Endodermal cell (in vitro differentiated cells): Measurements from ENCODE around the gene CRYBB2. TPM values are rescaled to one million over a fixed set of nuclear protein-coding genes. Genes with fewer than 3 reads are reported as not detected.

Experiments used
- DNase-seq: peaks from one replicate; pipeline ENCODE4 v3.0.0-alpha.2; 2017
- H3K27ac ChIP-seq: 2 replicates; pipeline ENCODE4 v1.5.1; 2013; ENCODE audit warnings: mild to moderate bottlenecking, low read depth, low read length, moderate library complexity
- H3K27me3 ChIP-seq: 2 replicates; pipeline ENCODE4 v1.6.1; 2013; ENCODE audit warnings: mild to moderate bottlenecking, low read length, moderate library complexity; ENCODE audit not compliant: insufficient read depth, control insufficient read depth, poor library complexity, severe bottlenecking
- H3K36me3 ChIP-seq: 2 replicates; pipeline ENCODE4 v1.7.0; 2013; ENCODE audit warnings: mild to moderate bottlenecking, low read length, moderate library complexity; ENCODE audit not compliant: control insufficient read depth, insufficient read depth
- H3K4me1 ChIP-seq: one replicate; pipeline ENCODE4 v1.7.0; 2013; ENCODE audit warnings: low read length; ENCODE audit not compliant: control insufficient read depth, insufficient read depth
- H3K4me3 ChIP-seq: 2 replicates; pipeline ENCODE4 v1.5.1; 2013; ENCODE audit warnings: mild to moderate bottlenecking, low read length, moderate library complexity
- H3K9ac ChIP-seq: 2 replicates; pipeline ENCODE4 v1.6.1; 2013; ENCODE audit warnings: mild to moderate bottlenecking, low read length, moderate library complexity; ENCODE audit not compliant: poor library complexity, severe bottlenecking; ENCODE audit errors: extremely low read depth
- H3K9me3 ChIP-seq: 2 replicates; pipeline ENCODE4 v1.6.1; 2013; ENCODE audit warnings: mild to moderate bottlenecking, low read length, moderate library complexity; ENCODE audit not compliant: control insufficient read depth
- H3K27ac Mint-ChIP-seq: 2 replicates; pipeline ENCODE4 v1.8.0; 2020; ENCODE audit warnings: mixed read lengths
- H3K27me3 Mint-ChIP-seq: 2 replicates; pipeline ENCODE4 v1.8.0; 2021; ENCODE audit warnings: mild to moderate bottlenecking, mixed read lengths; ENCODE audit not compliant: insufficient read depth
- H3K36me3 Mint-ChIP-seq: 2 replicates; pipeline ENCODE4 v1.8.0; 2020; ENCODE audit warnings: low read depth, mixed read lengths
- H3K4me1 Mint-ChIP-seq: 2 replicates; pipeline ENCODE4 v1.8.0; 2020; ENCODE audit warnings: mixed read lengths
- H3K4me3 Mint-ChIP-seq: 2 replicates; pipeline ENCODE4 v1.8.0; 2020; ENCODE audit warnings: mild to moderate bottlenecking, moderate library complexity, mixed read lengths
- H3K9me3 Mint-ChIP-seq: 2 replicates; pipeline ENCODE4 v1.8.0; 2020; ENCODE audit warnings: mild to moderate bottlenecking, mixed read lengths
- CTCF ChIP-seq: fragments of 200-600 bp; sonication (generic); conservative IDR thresholded peaks from 2 replicates; pipeline ENCODE4 v1.5.0; 2021; ENCODE audit warnings: antibody characterized with exemption, mild to moderate bottlenecking
- WGBS, 2 experiments: methylation state at CpG; one replicate each; pipeline versions ENCODE4 v1.1.5 to v1.1.7; 2013; ENCODE audit warnings: missing lambda C conversion rate in 2 of 2, mixed read lengths in 1 of 2; ENCODE audit not compliant: insufficient coverage in 1 of 2, insufficient read length in 1 of 2; 5-methylcytosine and 5-hydroxymethylcytosine counted together
- total RNA-seq, 2 donors: library from RNA; stranded (reverse); fragmentation: NEBNext Ultra II Directional in 1 of 2; extraction: Animal tissue kit (Norgen Biotek cat#: 25700) in 1 of 2; gene quantifications; 2 replicates in 1 of 2; 3 replicates in 1 of 2; pipeline ENCODE4 v1.2.1, GENCODE V29; 2021

Gene CRYBB2
- total RNA-seq, 2 donors from 2014 or later, result not detected

GRCh38 chr22:25193130-25193529 lies 26.3 kb upstream of the CRYBB2 start:
- Histone ChIP-seq H3K9me3 (no peaks in the 10 kb centered on the region), H3K4me3 (no peak overlapping the region), H3K36me3 (peaks cover 35% of the 10 kb centered on the region), H3K27ac (no peak overlapping the region), H3K27me3 (no peaks in the 10 kb centered on the region), H3K9ac (no peak overlapping the region), H3K4me1 (no peaks in the 10 kb centered on the region)
- 43 to 54% methylated on average over 3 to 4 of the region's 4 CpGs for WGBS, 2 experiments
- Mint-ChIP-seq H3K9me3 (peaks cover 4% of the 10 kb centered on the region), H3K27ac (no peak overlapping the region), H3K36me3 (peaks cover 52% of the 10 kb centered on the region), H3K4me3 (no peak overlapping the region), H3K4me1 (no peaks in the 10 kb centered on the region), H3K27me3 (no peaks in the 10 kb centered on the region)
- TF ChIP-seq CTCF, result no peak
- no peak for DNase-seq

GRCh38 chr22:25193548-25193947 lies 25.9 kb upstream of the CRYBB2 start:
- Histone ChIP-seq H3K4me3 (no peak overlapping the region), H3K4me1 (no peaks in the 10 kb centered on the region), H3K9ac (no peak overlapping the region), H3K27ac (no peak overlapping the region), H3K36me3 (peaks cover 35% of the 10 kb centered on the region), H3K9me3 (no peaks in the 10 kb centered on the region), H3K27me3 (no peaks in the 10 kb centered on the region)
- H3K4me1 Mint-ChIP-seq, result no peaks in the 10 kb centered on the region
- 83 to 88% methylated on average over 2 to 3 of the region's 3 CpGs for whole genome bisulfite sequencing, 2 experiments
- H3K4me3 Mint-ChIP-seq, result no peak overlapping the region
- H3K36me3 Mint-ChIP-seq, result peaks cover 50% of the 10 kb centered on the region
- DNase-seq, result peak; percentile 83
- H3K27ac Mint-ChIP-seq, result no peak overlapping the region
- H3K27me3 Mint-ChIP-seq, result no peaks in the 10 kb centered on the region
- no peak for TF ChIP-seq CTCF
- peaks cover 4% of the 10 kb centered on the region for H3K9me3 Mint-ChIP-seq

DNA sequence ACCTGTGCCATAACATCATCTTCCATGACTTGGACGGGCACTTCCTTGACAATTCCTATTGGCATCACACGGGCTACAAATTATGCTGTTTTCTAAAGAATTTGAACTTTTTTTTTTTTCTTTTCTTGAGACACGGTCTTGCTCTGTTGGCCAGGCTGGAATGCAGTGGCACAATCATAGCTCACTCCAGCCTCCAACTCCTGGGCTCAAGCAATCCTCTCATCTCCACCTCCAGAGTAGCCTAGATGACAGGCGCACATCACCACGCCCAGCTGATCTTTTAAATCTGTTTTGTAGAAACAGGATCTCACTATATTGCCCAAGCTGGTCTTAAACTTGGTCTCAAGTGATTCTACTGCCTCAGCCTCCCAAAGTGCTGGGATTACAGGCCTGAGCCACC lies 23.1 kb upstream of the CRYBB2 start:
- no peaks in the 10 kb centered on the region for H3K27me3 ChIP-seq
- H3K9me3 Mint-ChIP-seq, result no peaks in the 10 kb centered on the region
- H3K27ac Mint-ChIP-seq, result no peak overlapping the region
- DNase-seq, result no peak
- H3K36me3 Mint-ChIP-seq, result peaks cover 28% of the 10 kb centered on the region
- WGBS, 2 experiments, result 82 to 93% methylated on average over 5 of the region's 5 CpGs
- H3K4me3 ChIP-seq, result no peak overlapping the region
- no peak for TF ChIP-seq CTCF
- H3K27ac ChIP-seq, result no peak overlapping the region
- H3K36me3 ChIP-seq, result peaks cover 29% of the 10 kb centered on the region
- H3K9ac ChIP-seq, result no peak overlapping the region
- no peaks in the 10 kb centered on the region for H3K27me3 Mint-ChIP-seq
- H3K4me3 Mint-ChIP-seq, result no peak overlapping the region
- H3K4me1 Mint-ChIP-seq, result no peaks in the 10 kb centered on the region
- no peaks in the 10 kb centered on the region for H3K9me3 ChIP-seq
- H3K4me1 ChIP-seq, result no peaks in the 10 kb centered on the region
